SIG-M5 treated with dmso at 0.1 percent for 504 hours (cell line): Measurements from ENCODE around the gene TLNRD1.

Experiments used
- DNase-seq: peaks from one replicate; lab custom pipeline; 2025; ENCODE audit not compliant: unreplicated experiment; lab: John Stamatoyannopoulos, UW

Gene TLNRD1

DNA sequence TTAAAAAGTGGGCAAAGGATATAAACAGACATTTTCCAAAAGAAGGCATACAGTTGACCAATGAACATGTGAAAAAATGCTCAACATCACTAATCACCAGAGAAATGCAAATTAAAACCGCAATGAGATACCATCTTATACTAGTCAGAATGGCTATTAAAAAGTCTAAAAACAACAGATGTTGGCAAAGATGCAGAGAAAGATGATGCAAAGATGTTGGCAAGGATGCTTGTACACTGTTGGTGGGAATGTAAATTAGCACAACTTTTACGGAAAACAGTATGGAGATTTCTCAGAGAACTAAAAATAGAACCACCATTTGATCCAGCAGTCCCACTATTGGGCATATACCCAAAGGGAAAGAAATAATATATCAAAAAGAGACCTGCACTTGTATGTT is 53.5 kb downstream of the TLNRD1 start:
- DNase-seq, result no peak
